ENCODE measurements around the gene UMOD.

The UMOD gene

GRCh38 chr16:20334396-20334795, 18.1 kb downstream of the UMOD start:
- no peaks in the 10 kb centered on the region for H4K20me1 ChIP-seq (ENCODE audit: insufficient read depth, low read length, poor library complexity, severe bottlenecking)
- H3F3A ChIP-seq (ENCODE audit: low read depth) = no peaks in the 10 kb centered on the region
- TF ChIP-seq CTCF (conservative IDR thresholded peaks at IDR 0.05; ENCODE audit: low read length) (no peak), EZH2phosphoT487 (IDR thresholded peaks at IDR 0.05; ENCODE audit: borderline replicate concordance) (no peak)
- H3K4me1 ChIP-seq (ENCODE audit: insufficient read depth, low read length, poor library complexity, severe bottlenecking) = no peaks in the 10 kb centered on the region
- H2AFZ ChIP-seq (ENCODE audit: low read length) = no peak overlapping the region
- H3K79me2 ChIP-seq (ENCODE audit: insufficient read depth, low read length) = no peaks in the 10 kb centered on the region
- no peaks in the 10 kb centered on the region for H3K27me3 ChIP-seq (ENCODE audit: insufficient read depth, low read length, poor library complexity, severe bottlenecking)
- no peak overlapping the region for H3K4me3 ChIP-seq (ENCODE audit: low read length, poor library complexity, severe bottlenecking)
- no peaks in the 10 kb centered on the region; the same call in 1 of the 2 replicates for H3K9me3 ChIP-seq (ENCODE audit: insufficient read depth, low read depth, low read length)
- H3K4me2 ChIP-seq (ENCODE audit: low read depth, low read length, poor library complexity, severe bottlenecking) = no peak overlapping the region
- H3K9me2 ChIP-seq (replicated peaks; ENCODE audit: low read depth, low read length) = no peaks in the 10 kb centered on the region
- H3K36me3 ChIP-seq (ENCODE audit: insufficient read depth, low read length) = no peaks in the 10 kb centered on the region
- H3K9ac ChIP-seq (ENCODE audit: low read depth, low read length, poor library complexity, severe bottlenecking) = no peak overlapping the region

GRCh38 chr16:20333120-20333519, 19.4 kb downstream of the UMOD start:
- H3K9ac ChIP-seq (ENCODE audit: low read depth, low read length, poor library complexity, severe bottlenecking) = no peak overlapping the region
- H2AFZ ChIP-seq (ENCODE audit: low read length) = no peak overlapping the region
- no peaks in the 10 kb centered on the region for H3K79me2 ChIP-seq (ENCODE audit: insufficient read depth, low read length)
- H3K9me2 ChIP-seq (replicated peaks; ENCODE audit: low read depth, low read length) = no peaks in the 10 kb centered on the region
- no peaks in the 10 kb centered on the region for H4K20me1 ChIP-seq (ENCODE audit: insufficient read depth, low read length, poor library complexity, severe bottlenecking)
- H3K4me2 ChIP-seq (ENCODE audit: low read depth, low read length, poor library complexity, severe bottlenecking) = no peak overlapping the region
- no peaks in the 10 kb centered on the region for H3K4me1 ChIP-seq (ENCODE audit: insufficient read depth, low read length, poor library complexity, severe bottlenecking)
- H3K36me3 ChIP-seq (ENCODE audit: insufficient read depth, low read length) = no peaks in the 10 kb centered on the region
- no peak for TF ChIP-seq EZH2phosphoT487 (IDR thresholded peaks at IDR 0.05; ENCODE audit: borderline replicate concordance)
- no peak for TF ChIP-seq CTCF (conservative IDR thresholded peaks at IDR 0.05; ENCODE audit: low read length)
- H3K9me3 ChIP-seq (ENCODE audit: insufficient read depth, low read depth, low read length) = no peaks in the 10 kb centered on the region; the same call in 1 of the 2 replicates
- H3K4me3 ChIP-seq (ENCODE audit: low read length, poor library complexity, severe bottlenecking) = no peak overlapping the region
- no peaks in the 10 kb centered on the region for H3F3A ChIP-seq (ENCODE audit: low read depth)
- H3K27me3 ChIP-seq (ENCODE audit: insufficient read depth, low read length, poor library complexity, severe bottlenecking) = no peaks in the 10 kb centered on the region

- Histone ChIP-seq H3K4me3 (ENCODE audit: low read length, poor library complexity, severe bottlenecking) (no peak overlapping the region), H3F3A (ENCODE audit: low read depth) (no peaks in the 10 kb centered on the region), H3K36me3 (ENCODE audit: insufficient read depth, low read length) (no peaks in the 10 kb centered on the region), H3K4me2 (ENCODE audit: low read depth, low read length, poor library complexity, severe bottlenecking) (no peak overlapping the region), H2AFZ (ENCODE audit: low read length) (no peak overlapping the region), H3K79me2 (ENCODE audit: insufficient read depth, low read length) (no peaks in the 10 kb centered on the region), H3K4me1 (ENCODE audit: insufficient read depth, low read length, poor library complexity, severe bottlenecking) (no peaks in the 10 kb centered on the region), H4K20me1 (ENCODE audit: insufficient read depth, low read length, poor library complexity, severe bottlenecking) (no peaks in the 10 kb centered on the region), H3K9ac (ENCODE audit: low read depth, low read length, poor library complexity, severe bottlenecking) (no peak overlapping the region), H3K9me2 (replicated peaks; ENCODE audit: low read depth, low read length) (no peaks in the 10 kb centered on the region), H3K27me3 (ENCODE audit: insufficient read depth, low read length, poor library complexity, severe bottlenecking) (no peaks in the 10 kb centered on the region), H3K9me3 (ENCODE audit: insufficient read depth, low read depth, low read length) (no peaks in the 10 kb centered on the region; the same call in 1 of the 2 replicates)
- TF ChIP-seq EZH2phosphoT487 (IDR thresholded peaks at IDR 0.05; ENCODE audit: borderline replicate concordance) (no peak), CTCF (conservative IDR thresholded peaks at IDR 0.05; ENCODE audit: low read length) (no peak)
These were observed 20.1 kb downstream of the UMOD start for GRCh38 chr16:20332411-20332810.

Data from Loucy (cell line).